Esophagus muscularis mucosa (tissue), 4 donors: ENCODE results near the gene HLA-DPA1. TPM values are rescaled to one million over a fixed set of nuclear protein-coding genes. Genes with fewer than 3 reads are reported as not detected.

Experiments used
- DNase-seq: peaks from one replicate; pipeline ENCODE4 v3.0.0-alpha.2; 2017; ENCODE audit errors: extremely low spot score
- H3K27ac ChIP-seq, 4 donors: fragments of 200-600 bp; sonication (generic); replicated peaks in 1 of 4; 1 replicate in 3 of 4; 2 replicates in 1 of 4; pipeline ENCODE4 v1.5.1; 2016 to 2019; ENCODE audit warnings: mild to moderate bottlenecking in 1 of 4
- H3K27me3 ChIP-seq, 4 donors: fragments of 200-600 bp; sonication (generic); one replicate each; pipeline versions ENCODE4 v1.5.1 to v1.6.0; 2016 to 2019
- H3K36me3 ChIP-seq, 4 donors: fragments of 200-600 bp; sonication (generic); one replicate each; pipeline ENCODE4 v1.5.1; 2016 to 2019
- H3K4me1 ChIP-seq, 4 donors: fragments of 200-600 bp; sonication (generic); one replicate each; pipeline ENCODE4 v1.5.1; 2016 to 2019
- H3K4me3 ChIP-seq, 4 donors: fragments of 200-600 bp; sonication (generic); 1 replicate in 2 of 4; 2 replicates in 2 of 4; pipeline ENCODE4 v1.5.1; 2016 to 2019; ENCODE audit warnings: mild to moderate bottlenecking in 4 of 4, moderate library complexity in 1 of 4
- H3K9me3 ChIP-seq, 4 donors: fragments of 200-600 bp; sonication (generic); 1 replicate in 3 of 4; 2 replicates in 1 of 4; pipeline ENCODE4 v1.5.1; 2016 to 2019
- EP300 ChIP-seq: sonication (generic); formaldehyde crosslinking; IDR thresholded peaks from one replicate; pipeline ENCODE4 v1.6.1; 2017; ENCODE audit warnings: antibody characterized with exemption
- POLR2A ChIP-seq: fragments of 450-650 bp; IDR thresholded peaks from one replicate; pipeline ENCODE4 v1.6.1; 2017; ENCODE audit warnings: antibody characterized with exemption, moderate library complexity, mild to moderate bottlenecking, low read depth
- POLR2AphosphoS5 ChIP-seq, 2 donors: sonication (generic); formaldehyde crosslinking; IDR thresholded peaks; one replicate each; pipeline ENCODE4 v1.6.1; 2017; ENCODE audit warnings: antibody characterized with exemption in 2 of 2
- WGBS: methylation state at CpG from one replicate; pipeline ENCODE4 v1.1.5; 2018; 5-methylcytosine and 5-hydroxymethylcytosine counted together
- intact Hi-C: fragments of 100-400 bp; cut with DNase I; formaldehyde crosslinking; loops from one replicate; pipeline ENCODE4 v1.15.1; 2023
- total RNA-seq, 4 donors: library from RNA; depleted of rRNA; stranded (reverse); fragments of >200 nt; gene quantifications; one replicate each; pipeline versions ENCODE4 v1.1.0 to v1.2.1, GENCODE V29; 2016
- TF ChIP-seq, protein P1 (sequence below), 3 experiments: fragments of 200-600 bp in 2 of 3; fragments of 450-650 bp in 1 of 3; sonication (generic) in 2 of 3; IDR thresholded peaks; one replicate each; pipeline ENCODE4 v1.5.1; 2017 to 2019; ENCODE audit warnings: antibody characterized with exemption in 3 of 3, mild to moderate bottlenecking in 2 of 3, moderate library complexity in 1 of 3

Gene HLA-DPA1
- total RNA-seq, 4 donors from 2014 or later, result 28.5 to 91.3 (median 65.9) TPM

DNA sequence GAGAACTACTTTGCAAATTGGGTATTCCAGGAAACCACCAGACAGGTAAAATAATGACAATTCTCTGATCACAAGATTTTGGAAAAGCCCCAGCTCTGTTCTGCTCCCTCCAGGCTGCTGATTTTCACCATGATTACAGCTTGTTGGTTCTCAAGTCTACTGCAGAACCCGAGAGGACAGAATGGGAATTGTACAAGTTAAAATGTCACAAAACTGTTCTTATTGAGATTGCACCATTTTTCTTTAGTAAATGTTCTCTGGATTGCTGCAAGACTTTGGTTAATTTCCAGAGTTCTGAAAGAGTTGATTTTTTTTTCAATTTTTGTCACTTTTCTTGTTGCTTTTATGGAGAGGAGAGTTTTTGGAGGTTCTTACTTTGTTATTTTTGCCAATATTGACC, 36.9 kb downstream of the HLA-DPA1 start:
- TF ChIP-seq EP300 (no peak), POLR2AphosphoS5 (IDR thresholded peaks at IDR 0.05) (no peak), POLR2A (no peak)
- TF ChIP-seq, protein P1, sequence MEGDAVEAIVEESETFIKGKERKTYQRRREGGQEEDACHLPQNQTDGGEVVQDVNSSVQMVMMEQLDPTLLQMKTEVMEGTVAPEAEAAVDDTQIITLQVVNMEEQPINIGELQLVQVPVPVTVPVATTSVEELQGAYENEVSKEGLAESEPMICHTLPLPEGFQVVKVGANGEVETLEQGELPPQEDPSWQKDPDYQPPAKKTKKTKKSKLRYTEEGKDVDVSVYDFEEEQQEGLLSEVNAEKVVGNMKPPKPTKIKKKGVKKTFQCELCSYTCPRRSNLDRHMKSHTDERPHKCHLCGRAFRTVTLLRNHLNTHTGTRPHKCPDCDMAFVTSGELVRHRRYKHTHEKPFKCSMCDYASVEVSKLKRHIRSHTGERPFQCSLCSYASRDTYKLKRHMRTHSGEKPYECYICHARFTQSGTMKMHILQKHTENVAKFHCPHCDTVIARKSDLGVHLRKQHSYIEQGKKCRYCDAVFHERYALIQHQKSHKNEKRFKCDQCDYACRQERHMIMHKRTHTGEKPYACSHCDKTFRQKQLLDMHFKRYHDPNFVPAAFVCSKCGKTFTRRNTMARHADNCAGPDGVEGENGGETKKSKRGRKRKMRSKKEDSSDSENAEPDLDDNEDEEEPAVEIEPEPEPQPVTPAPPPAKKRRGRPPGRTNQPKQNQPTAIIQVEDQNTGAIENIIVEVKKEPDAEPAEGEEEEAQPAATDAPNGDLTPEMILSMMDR (IDR thresholded peaks at IDR 0.05), result no peak
- DNase-seq, result no peak
- 70% methylated on average over 1 of the region's 1 CpG for WGBS
- Histone ChIP-seq H3K27me3 (peaks cover 0 to 13% (median 0%) of the 10 kb centered on the region in 4 donors), H3K27ac (no peak overlapping the region), H3K4me1 (no peaks in the 10 kb centered on the region), H3K36me3 (no peaks in the 10 kb centered on the region), H3K9me3 (no peaks in the 10 kb centered on the region), H3K4me3 (no peak overlapping the region)
- intact Hi-C loops, result no loop called here

DNA sequence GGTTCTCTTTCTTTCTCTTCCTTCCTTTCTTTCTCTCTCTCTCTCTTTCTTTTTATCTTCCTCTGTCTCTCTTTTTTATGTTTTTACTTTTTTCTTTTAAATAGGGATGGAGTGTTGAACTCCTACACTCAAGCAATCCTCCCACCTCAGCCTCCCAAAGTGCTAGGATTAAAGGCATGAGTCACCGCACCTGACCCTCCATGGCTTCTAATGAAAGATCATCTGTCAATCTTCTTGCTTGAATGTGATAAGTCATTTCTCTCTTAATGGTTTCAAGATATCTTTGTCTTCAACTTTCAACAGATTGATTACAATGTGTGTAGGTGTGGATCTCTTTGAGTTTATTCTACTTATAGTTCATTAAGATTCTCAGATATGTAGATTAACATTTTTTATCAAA, 38.9 kb downstream of the HLA-DPA1 start:
- Histone ChIP-seq H3K4me1 (peaks cover 0 to 5% (median 0%) of the 10 kb centered on the region in 4 donors), H3K4me3 (no peak overlapping the region), H3K27me3 (peaks cover 0 to 13% (median 0%) of the 10 kb centered on the region in 4 donors), H3K36me3 (no peaks in the 10 kb centered on the region), H3K9me3 (no peaks in the 10 kb centered on the region), H3K27ac (no peak overlapping the region)
- TF ChIP-seq POLR2A, result no peak
- no peak for TF ChIP-seq POLR2AphosphoS5 (IDR thresholded peaks at IDR 0.05)
- TF ChIP-seq, protein P1 (IDR thresholded peaks at IDR 0.05), result no peak
- no peak for TF ChIP-seq EP300
- DNase-seq, result no peak
- intact Hi-C loops, result no loop called here
- 85% methylated on average over 1 of the region's 1 CpG for WGBS

DNA sequence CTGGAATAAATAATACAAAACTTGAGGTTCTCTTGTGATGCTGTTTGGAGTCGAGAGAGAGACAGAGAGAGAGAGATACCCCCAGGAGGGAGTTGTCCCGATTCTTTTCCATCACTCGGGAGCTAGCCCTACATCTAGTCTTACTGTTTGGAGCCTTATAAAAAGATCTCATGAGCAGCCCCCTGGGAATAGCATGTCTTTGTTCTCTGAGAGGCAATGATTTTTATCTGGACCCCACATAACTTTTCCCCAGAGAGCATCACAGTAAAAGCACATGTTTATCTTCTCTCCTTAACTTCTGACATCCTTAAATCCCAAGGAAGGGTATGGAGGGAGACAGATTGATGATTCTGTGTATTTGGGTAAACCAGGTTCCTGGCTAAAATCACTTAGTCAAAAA, 43.2 kb downstream of the HLA-DPA1 start:
- DNase-seq, result no peak
- 39% methylated on average over 3 of the region's 3 CpGs for WGBS
- Histone ChIP-seq H3K9me3 (no peaks in the 10 kb centered on the region), H3K4me1 (peaks cover 0 to 17% (median 2%) of the 10 kb centered on the region in 4 donors), H3K27me3 (peaks cover 0 to 5% (median 0%) of the 10 kb centered on the region in 4 donors), H3K4me3 (no peak overlapping the region), H3K27ac (peak overlapping the region; percentile 40 to 65 (median 60)), H3K36me3 (no peaks in the 10 kb centered on the region)
- intact Hi-C loops, result no loop called here
- TF ChIP-seq POLR2AphosphoS5 (IDR thresholded peaks at IDR 0.05) (no peak), EP300 (no peak), POLR2A (no peak)
- TF ChIP-seq, protein P1 (IDR thresholded peaks at IDR 0.05), result no peak

DNA sequence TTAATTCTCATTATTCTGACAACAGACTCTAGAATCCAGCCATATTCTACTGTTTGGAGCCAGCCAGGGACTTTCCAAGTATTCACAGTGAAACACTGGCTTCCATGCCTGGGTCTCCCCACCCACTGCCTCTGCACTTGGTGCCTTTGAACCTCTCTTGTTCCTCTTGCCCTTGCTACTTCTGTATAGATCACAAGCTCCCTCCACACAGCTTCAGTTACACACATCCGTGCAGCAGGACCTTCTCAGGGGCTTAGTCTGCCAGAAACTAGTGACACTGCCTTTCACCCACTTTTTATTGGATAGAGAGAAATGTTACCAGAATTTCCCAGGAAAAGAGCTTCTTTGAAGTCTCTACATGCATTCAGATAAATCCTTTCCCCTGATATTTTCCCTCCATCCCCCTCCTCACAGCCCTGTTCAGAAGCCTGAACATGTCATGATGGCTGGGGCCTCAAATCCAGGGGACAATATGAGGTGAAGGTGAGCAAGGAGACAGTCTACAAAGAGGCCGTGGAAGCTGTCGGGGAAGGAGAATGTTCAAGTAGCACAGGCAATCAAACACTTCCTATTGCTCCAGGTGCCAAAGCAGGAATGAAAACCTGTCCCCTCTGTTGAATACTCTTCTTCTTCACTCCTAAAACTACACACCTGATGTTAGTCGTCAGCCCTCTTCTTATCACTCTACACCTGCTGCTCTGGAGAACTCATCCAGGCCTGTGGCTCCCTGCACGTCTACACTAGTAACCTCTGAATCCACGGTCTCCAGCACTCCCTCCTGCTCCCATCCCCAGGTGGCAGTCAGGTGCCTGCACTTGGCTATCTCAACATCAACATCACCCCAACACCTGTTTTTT, 43.9 kb downstream of the HLA-DPA1 start:
- 55% methylated on average over 6 of the region's 6 CpGs for WGBS
- Histone ChIP-seq H3K4me1 (peaks cover 0 to 17% (median 2%) of the 10 kb centered on the region in 4 donors), H3K27ac (peak overlapping the region; percentile 41 to 65 (median 60)), H3K4me3 (no peak overlapping the region), H3K27me3 (peaks cover 0 to 5% (median 0%) of the 10 kb centered on the region in 4 donors), H3K9me3 (no peaks in the 10 kb centered on the region), H3K36me3 (no peaks in the 10 kb centered on the region)
- TF ChIP-seq POLR2A, result no peak
- TF ChIP-seq POLR2AphosphoS5 (IDR thresholded peaks at IDR 0.05), result peak; percentile 61 to 78
- TF ChIP-seq, protein P1 (IDR thresholded peaks at IDR 0.05), result no peak
- intact Hi-C loops, result no loop called here
- no peak for DNase-seq
